Inferior parietal cortex (tissue), 1 donor: ENCODE data around the gene SLC39A11.
A peak's percentile ranks its signal among the peaks of the same experiment; 100 is the strongest.

ENCODE experiments used
- DNase-seq: peaks from one replicate; pipeline ENCODE4 v3.0.0-alpha.2; 2016; ENCODE audit errors: extremely low spot score

Gene SLC39A11

DNA sequence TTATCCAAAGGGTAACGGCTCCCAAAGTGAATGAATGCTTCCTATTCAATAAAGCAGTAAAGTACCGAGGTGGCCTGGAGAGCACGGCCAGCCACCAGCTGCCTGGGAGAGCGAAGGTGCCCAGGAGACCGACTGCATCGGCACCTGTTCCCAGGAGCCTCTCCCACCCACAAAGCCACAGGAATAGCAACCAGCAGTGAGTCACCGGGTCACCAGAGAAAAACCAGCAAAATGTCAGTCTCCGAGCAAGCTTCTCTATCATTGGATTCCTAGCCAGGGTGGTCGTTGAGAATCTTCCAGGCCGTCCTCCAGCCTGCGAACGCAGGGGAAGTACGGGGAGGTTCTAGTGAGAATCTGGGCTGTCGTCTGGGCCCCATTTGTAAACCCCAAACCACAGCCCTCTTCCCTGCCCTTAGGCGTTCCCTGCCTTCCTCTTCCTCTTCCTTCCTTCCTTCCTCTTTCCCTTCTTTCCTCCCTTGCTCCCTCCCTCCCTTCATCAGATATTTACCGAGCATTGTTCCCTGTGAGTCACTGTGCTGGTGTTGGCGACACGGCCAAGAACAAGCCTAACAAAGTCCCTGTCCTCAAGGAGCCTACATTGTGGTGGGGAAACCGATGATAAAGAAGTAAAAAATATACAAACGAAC lies 114.6 kb downstream of the SLC39A11 start:
- no peak for DNase-seq

DNA sequence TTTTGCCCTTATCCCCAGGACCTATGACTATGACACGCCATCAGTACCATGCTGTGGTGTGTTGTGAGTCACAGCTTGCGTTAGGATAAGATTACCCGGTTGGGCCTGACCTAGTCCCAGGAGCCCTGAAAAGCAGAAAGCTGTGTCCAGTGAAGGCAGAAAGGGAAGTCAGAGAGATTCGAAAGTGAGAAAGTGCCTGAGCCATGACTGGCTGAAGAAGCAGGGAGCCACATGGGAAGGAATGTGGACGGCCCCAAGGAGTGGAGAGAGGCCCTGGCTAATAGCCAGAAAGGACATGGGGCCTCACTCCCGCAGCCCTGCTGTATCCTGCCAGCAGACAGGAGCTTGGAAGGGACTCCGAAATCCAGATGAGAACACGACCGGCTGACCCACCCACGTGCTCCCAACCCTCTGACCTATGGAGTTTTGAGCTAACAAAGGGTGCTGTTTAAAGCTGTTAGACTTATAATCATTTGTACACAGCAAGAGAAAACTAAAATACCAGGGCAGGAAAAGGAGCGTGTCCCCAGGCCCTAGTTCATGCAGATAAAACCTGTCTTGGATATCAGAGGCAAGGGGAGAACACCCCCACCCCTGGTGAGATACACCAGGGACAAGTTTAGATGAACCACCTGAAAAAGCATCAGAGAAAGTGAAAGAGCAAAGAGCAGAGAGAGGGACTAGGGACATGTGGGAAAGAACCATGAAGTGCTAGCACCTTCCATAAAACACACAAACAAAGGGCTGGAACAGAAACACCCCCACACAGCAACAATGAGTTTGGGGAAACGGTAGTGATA lies 115.3 kb downstream of the SLC39A11 start:
- DNase-seq: no peak

DNA sequence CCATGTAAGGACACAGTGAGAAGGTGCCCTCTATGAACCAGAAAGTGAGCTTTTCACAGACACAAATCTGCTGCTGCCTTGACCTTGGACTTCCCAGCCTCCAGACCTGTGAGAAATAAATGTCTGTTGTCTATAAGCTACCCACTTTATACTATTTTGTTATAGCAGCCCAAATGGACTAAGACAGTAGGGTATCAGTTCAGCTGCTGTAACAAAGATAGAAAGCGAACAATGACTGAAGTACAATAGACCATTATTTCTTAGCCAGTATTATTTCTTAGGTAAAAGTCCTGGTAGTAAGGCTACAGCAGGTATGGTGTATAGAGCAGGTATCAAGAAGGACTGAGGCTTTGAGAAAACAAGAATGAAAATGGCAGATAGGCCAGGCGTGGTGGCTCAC lies 117.0 kb downstream of the SLC39A11 start:
- DNase-seq: no peak

DNA sequence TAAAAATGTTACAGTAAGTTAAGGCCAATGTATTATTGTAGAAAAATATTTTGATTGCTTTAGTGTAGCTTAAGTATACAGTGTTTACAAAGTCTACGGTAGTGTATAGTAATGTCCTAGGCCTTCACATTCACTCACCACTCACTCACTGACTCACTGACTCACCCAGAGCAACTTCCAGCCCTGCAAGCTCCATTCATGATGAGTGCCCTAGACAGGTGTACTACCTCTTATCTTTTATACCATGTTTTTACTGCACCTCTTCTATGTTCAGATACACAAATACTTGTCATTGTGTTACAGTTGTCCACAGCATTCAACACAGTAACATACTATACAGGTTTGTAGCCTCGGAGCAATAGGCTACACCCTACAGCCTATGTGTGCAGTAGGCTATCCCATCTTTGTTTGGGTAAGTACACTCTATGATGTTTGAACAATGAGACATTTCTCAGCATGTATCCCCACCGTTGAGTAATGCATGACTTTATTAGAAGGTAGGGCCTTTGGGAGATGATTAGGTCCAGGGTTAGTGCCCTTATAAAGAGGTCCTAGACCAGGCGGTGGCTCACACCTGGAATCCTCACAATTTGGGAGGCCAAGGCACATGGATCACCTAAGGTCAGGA lies 117.8 kb downstream of the SLC39A11 start:
- DNase-seq: no peak

DNA sequence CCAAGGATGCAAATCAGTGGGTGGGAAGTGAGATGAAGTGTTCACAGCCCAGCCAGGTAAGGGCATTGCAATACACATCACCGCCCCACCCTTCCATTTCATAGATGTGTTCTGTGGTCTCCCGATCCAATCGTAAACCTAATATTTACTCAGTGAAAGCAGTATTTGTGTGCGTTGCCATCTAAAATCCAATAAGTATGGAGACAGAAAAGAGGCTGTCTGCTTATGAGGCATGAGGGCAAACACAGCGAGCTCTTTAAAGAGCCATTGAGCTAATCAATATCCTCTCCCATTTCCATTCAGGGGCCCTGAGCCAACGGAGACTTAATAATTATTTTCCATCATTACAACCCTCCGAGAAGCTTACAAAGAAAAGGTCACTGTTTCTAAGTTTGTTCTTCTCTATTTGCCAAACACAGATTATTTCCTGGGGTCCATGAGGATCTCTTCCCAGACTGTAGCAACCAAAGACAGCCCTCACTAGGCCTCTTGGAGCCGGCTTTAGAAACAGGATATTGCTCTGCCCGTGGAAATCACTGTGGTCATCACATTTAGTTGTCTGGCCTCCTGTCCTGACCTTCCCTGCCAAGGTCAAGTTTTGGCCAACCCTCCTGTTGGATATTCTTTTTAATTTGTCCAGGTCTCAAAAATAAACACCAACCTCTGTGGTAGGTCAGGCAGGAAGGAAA lies 120.1 kb downstream of the SLC39A11 start:
- DNase-seq: no peak

DNA sequence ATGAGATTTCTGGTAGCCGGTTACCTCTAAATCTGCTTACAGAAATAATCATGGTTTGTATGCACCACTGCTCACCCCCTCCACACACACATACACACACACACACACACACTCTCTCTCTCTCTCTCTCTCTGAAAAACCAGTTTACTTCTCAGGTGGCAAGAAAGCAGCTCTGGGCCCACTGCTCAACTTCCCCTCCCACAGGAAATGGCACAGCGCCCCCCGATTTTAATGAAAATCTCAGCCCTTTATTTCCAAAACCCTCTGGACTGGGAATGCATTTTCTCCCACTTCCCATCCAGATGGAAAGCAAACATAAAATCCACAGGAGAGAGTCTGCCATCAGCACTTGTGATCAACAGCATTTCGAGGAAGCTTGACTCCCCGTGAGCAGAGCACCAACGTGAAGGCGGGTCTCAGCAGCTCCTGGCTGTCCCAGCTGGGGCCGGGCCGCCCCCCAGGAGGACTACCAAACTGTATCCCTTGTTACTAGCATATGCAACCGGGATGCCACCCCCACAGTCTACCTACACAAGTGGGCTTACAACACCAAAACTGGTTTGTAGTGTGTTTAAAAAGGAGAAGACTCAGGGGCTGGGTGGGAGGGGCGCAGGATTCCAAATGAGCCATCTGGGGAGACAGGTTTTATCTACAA lies 121.1 kb downstream of the SLC39A11 start:
- no peak for DNase-seq

DNA sequence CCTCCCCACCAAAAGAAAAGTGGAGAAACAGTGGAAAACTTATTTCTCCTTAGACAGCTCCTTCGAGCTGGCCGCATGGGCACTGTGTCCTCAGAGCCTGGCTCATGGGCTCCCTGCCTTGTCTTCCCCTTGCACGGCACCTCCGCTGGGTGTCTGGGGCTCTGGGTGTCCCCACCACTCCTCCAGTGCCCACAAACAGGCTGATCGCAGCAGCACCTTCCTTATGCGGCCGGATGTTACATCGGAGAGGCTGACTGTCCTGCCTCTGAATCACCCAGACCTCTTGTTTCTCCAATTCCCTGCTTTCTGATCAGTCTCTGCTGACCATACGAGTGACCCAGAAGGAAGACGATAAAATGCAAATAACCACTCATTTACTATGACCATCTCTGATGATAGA lies 121.7 kb downstream of the SLC39A11 start:
- DNase-seq: no peak

DNA sequence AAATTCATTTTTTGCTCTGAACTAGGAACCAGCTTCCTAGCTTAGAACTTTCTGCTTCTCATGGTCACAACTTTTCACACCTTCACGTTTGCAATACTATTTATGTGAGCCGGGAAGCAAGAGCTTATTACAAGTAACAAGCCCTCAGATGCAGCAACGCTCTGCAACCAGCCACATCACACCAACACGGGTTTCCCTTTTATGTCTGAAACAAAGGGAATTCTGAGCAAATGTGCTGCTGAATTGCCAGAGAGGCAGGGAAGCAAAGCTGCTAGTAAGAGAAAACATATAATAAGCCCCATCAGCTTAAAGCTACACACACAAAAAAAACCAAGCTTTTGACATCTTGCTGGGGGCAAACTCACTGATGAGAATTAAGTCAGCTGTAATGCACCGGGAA lies 122.2 kb downstream of the SLC39A11 start:
- peak; percentile 57 for DNase-seq

DNA sequence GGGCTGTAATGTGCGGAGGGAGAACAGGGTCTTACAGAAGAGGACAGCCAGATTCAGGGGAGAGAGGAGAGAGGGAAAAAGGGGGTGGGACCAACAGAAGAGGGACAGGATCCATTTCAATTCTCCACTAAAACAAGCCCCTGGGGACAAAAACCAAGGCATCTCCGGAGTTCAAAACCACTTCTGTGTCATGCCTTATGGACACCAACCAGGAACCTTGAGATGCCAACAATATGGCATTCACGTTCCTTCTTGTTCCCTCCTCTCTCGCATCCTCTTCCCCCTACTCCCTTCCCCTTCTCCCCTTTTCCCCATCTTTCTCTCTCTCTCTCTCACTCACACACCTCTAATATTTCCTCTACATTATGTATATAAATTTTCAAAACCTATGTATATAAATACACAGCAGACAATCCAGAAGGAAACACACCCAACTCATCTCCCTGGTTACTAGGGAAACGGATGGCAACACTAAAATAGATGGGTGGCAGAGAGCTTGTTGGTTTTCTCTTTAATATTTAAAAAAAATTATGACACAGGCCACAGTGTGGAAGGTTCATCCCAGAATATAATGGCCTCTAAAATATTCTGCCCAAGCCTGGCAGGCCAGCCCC lies 123.1 kb downstream of the SLC39A11 start:
- no peak for DNase-seq

DNA sequence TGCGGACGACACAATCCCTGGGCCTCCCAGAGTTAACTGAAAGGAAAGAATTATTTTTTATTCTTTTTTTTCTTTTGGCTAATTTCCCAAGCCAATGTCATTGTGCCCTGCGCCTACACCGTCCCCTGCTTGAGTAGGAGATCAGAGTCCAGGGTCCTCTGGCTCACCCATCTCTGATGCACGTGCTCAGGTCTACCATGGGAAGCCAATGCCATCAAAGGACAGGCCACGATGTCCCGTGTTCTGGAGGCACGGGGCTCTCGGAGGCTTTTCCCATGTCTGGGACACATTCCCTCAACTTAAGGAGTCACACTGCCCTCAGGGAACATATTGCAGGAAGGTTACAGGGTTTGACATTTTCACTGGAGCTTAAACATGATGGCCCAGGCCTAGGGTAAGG lies 123.7 kb downstream of the SLC39A11 start:
- no peak for DNase-seq

DNA sequence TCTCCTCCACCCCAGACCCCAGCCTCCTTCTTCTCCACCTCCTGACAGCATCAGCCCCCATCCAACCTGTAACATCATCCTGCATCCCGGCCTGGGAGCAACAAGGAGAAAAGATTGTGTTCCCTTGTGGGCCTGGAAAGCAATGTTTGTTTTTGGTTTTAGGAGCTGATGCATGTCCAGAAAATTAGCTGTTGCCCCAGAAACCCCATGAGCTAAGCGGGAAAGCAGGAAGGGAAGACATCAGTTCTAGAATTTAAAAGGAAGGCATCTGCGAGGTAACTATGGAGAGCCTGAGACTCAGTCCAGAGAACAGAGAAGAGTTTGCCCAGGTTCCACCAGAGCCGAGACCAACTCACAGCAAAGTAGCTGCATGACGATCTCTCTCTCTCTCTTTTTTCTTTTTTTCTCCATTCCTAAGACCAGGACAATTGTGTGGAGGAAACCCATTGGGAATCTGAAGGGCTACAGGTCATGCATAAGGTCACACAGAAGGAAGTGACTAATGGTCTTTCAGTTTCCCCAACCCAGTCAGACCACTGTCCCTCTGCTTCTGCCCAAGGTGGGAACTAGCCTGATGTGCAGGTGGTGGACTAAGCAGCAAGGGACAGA lies 124.4 kb downstream of the SLC39A11 start:
- no peak for DNase-seq

DNA sequence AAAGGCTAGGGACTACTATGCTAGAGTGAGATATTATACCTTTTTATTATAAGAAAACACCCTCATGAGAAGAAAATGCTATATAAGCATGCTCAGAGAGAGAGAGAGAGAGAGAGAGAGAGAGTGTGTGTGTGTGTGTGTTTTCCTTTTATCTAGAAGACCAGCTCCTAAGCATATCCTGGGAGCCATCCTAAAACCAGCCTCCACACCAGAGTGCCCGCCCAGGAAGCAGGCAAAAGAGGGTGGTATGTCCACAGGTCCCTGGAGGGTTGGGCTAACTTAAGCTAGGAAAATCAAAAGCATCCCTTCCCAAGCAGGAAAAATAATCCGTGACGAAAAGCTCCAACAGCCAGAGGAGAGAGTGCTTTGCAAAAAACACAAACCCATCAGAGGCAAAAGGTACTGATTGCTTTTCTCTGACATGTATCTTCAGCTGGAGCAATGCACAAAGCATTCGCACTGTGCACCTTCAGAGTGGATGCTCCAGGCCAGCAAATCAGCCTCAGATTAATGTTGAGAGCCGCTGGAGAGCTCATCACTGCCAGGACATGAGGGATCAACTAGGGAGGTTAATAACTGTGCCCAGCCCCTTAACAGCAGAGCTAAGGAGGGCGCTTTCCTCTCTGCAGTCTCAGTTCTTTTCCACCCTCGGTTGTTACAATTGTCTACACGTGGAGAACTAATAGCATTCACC lies 125.1 kb downstream of the SLC39A11 start:
- DNase-seq: no peak

DNA sequence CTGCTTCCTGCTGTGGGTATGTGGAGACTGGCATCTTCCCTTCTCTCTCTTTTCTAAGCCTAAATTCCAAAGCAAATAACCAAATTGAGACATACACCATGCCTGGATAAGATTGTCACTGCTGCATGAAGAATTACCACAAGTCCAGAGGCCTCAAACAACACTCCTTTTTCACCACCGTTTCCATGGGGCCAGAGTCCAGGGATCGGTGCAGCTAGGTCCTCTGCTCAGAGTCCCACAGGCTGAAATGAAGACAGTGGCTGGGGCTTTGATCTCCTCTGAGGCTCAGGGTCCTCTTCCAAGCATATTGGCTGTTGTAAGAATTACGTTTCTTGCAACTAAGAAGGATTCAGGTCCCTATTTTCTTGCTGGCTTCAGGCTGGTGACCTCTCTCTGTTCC lies 130.4 kb downstream of the SLC39A11 start:
- DNase-seq: no peak

DNA sequence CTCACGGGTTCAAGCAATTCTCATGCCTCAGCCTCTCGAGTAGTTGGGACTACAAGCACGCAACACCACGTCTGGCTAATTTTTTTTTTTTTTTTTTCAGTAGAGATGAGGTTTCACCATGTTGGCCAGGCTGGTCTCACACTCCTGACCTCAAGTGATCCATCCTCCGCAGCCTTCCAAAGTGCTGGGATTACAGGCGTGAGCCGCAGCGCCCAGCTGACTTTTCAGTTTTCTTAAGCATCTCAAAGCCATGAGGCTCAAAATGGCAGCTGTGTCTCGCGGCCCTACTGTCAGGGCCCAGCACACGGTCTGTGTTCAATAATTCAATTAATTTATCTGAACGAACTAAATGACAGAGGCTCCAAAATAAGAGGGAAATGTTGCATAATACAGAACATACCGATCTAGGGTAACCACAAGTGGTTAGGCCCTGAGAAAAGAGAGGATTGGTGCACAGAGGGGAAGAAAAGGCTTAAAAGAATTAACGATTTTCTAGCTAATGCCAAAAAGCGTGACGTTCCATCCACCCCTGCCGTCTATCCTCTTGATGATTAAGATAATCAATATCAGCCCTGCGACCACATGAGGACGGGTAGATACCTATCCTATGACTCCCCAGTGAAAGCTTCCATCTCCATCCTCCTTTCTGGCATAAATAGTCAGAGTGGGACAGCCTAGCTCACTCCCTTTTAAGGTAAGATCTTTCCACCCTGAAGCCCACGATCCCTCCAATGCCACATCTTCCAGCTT lies 136.9 kb downstream of the SLC39A11 start:
- no peak for DNase-seq

DNA sequence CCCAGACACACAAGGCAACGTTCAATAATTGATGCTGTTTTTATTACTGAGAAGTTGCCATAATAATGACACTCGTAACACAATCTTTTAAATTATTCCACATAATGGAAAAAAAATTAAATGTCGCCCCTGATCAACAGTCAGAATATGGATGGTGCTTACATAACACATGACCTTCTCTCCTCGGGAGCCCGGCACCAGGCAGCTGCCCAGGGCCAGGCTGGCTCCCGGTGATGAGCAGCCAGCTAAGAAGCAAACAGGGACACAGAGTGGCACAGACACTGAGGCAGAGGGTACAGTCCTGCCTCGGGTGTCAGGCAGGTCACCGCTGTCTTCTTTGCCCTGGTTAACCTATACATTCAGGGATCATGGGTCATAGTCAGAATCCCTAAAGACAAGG lies 137.9 kb downstream of the SLC39A11 start:
- DNase-seq: no peak

DNA sequence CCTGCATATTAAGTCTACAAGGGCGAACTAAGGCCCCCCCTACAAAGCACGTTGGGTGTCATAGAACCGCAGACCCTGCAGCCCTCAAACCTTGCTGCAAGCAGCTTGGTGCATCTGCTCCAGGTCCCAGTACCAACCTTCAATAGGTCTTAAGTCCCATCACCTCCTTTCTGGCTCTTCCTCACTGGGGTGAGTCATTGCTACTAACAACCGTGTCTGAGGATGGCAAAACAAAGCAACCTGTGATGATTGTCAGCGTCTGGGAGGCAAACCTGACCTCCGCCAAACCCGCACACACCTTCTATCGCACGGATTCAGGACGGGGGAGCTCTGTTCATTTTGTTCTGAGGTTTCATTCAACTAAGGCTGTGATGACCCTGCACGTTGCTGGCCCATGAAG lies 138.9 kb downstream of the SLC39A11 start:
- DNase-seq: no peak

DNA sequence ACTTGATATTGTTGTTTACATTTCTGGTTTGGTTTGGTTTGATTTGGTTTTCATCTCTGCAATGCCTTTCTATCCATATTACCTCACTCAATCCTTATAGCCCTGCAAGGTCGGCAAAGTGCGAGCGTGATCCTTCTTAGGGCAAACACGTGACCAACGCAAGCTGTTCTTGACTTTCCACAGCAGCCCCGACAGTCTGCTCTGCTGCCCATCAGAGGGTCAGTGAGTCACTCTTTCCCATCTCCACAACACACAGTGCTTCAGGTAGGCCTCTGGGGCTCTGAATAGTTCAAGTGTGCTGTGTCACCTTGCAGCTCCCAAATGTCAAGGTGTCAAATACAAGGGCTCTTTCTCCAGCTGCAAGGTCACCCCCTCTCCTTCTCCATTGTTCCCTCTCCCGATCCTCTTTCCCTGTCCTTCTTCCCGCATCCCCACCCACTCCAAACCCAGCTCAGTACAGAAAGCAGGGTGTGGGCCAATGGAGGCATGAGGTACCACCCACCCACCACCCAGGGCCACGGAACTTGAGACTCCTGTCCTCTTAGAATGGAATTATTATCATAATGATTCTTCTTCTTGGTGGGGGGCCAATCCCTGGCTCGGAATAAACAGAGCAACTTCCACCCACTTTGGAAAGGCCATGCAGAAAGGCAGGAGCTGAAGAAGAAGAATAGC lies 139.7 kb downstream of the SLC39A11 start:
- no peak for DNase-seq

DNA sequence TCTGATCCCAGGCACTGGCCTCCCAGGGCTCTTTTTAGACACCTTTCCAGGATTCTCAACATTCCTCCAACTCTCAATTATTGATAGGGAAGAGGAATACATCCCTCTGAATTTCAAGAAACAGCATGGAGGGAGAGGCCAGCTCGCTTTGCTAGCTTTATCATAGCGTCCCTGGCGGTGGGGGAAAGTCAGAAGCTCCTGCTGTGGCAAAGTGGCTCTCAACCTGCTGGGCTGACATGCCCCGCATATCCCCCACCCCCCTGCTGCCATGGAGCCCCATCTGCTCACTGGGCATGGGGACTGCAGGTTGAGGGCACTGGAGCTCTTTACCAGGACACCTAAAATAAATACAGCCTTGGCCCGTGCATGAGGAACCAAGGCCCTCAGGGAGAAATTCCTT lies 140.3 kb downstream of the SLC39A11 start:
- DNase-seq: no peak

DNA sequence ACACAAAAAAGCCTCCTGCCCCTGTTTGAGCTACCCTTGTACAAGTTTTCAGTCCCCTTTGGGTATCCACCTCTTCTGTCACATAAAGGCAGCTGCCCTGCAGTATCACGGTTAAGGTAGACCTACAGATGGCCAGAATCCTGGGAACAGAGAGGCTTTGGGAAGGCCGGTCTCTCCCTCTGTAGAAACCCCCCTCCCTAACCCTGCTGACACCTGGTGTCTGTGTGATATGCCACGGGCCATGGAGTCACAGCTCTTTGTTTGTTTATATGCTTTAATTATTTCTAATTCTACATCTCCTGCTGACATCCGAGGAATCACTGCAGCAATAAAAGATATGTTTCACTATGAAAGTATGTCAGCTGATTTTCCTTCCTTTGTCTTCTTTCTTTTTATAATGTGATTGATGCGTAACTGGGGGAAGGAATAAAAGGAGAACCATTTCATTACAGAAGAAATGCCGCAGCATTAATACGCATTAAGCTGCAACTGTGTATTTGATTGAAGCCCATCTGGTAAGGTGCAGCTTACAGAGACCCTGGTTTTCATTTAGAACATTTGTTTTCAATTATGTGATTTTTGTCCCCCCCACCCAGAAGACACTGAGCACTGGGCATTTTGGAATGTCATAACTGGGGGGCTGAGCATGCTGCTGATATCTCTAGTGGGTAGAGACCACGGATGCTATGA lies 142.1 kb downstream of the SLC39A11 start:
- DNase-seq: no peak
